Fibroblast of lung (primary cell): ENCODE data around the gene ZNF664. TPM values are rescaled to one million over a fixed set of nuclear protein-coding genes. Genes with fewer than 3 reads are reported as not detected.
A peak's percentile ranks its signal among the peaks of the same experiment; 100 is the strongest.

Source experiments
- DNase-seq, 2 donors: peaks; one replicate each; pipeline versions ENCODE4 v3.0.0 to v3.0.0-alpha.2; 2010; ENCODE audit warnings: low read depth in 2 of 2
- H2AFZ ChIP-seq: 2 replicates; pipeline ENCODE4 v1.5.1; 2012; ENCODE audit warnings: low read length, control low read depth, inconsistent platforms
- H3K27ac ChIP-seq: 2 replicates; pipeline ENCODE4 v1.5.1; 2011; ENCODE audit warnings: low read length, control low read depth; ENCODE audit not compliant: insufficient read depth
- H3K27me3 ChIP-seq: 2 replicates; pipeline ENCODE4 v1.5.1; 2011; ENCODE audit warnings: mild to moderate bottlenecking, low read length; ENCODE audit not compliant: control insufficient read depth, insufficient read depth
- H3K36me3 ChIP-seq: 2 replicates; pipeline ENCODE4 v1.5.1; 2011; ENCODE audit warnings: low read length; ENCODE audit not compliant: control insufficient read depth, insufficient read depth
- H3K4me1 ChIP-seq: 2 replicates; pipeline ENCODE4 v1.5.1; 2011; ENCODE audit warnings: low read length; ENCODE audit not compliant: control insufficient read depth, insufficient read depth; ENCODE audit errors: extremely low read depth
- H3K4me2 ChIP-seq: 2 replicates; pipeline ENCODE4 v1.5.1; 2011; ENCODE audit warnings: low read length, control low read depth; ENCODE audit not compliant: insufficient read depth; ENCODE audit errors: extremely low read depth
- H3K4me3 ChIP-seq, 4 experiments: fragments of 200-600 bp in 1 of 4; sonication (generic) in 1 of 4; replicated peaks in 1 of 4; 2 replicates each; pipeline ENCODE4 v1.5.1; 2011 to 2016; ENCODE audit warnings: low read length in 4 of 4, low read depth in 3 of 4, mild to moderate bottlenecking in 3 of 4, control low read depth in 2 of 4, inconsistent platforms in 1 of 4, mixed read lengths in 1 of 4; ENCODE audit not compliant: insufficient read depth in 1 of 4; ENCODE audit errors: control extremely low read depth in 1 of 4
- H3K79me2 ChIP-seq: 2 replicates; pipeline ENCODE4 v1.5.1; 2012; ENCODE audit warnings: mild to moderate bottlenecking, low read length, inconsistent platforms; ENCODE audit not compliant: control insufficient read depth, insufficient read depth
- H3K9ac ChIP-seq: 2 replicates; pipeline ENCODE4 v1.5.1; 2011; ENCODE audit warnings: mild to moderate bottlenecking, low read length, control low read depth; ENCODE audit not compliant: insufficient read depth
- H3K9me3 ChIP-seq: 2 replicates; pipeline ENCODE4 v1.5.1; 2012; ENCODE audit warnings: low read depth, low read length; ENCODE audit not compliant: control insufficient read depth, insufficient read depth
- H4K20me1 ChIP-seq: 2 replicates; pipeline ENCODE4 v1.5.1; 2011; ENCODE audit warnings: low read length; ENCODE audit not compliant: control insufficient read depth, insufficient read depth; ENCODE audit errors: extremely low read depth
- EZH2 ChIP-seq: IDR thresholded peaks from 2 replicates; pipeline ENCODE4 v1.5.1; 2012; ENCODE audit warnings: low read length, control low read depth, mild to moderate bottlenecking; ENCODE audit errors: missing control alignments
- polyA plus RNA-seq, 2 donors: library from polyadenylated mRNA; depleted of rRNA in 1 of 2; stranded (reverse) in 1 of 2; unstranded in 1 of 2; fragments of >200 nt; gene quantifications; 2 replicates each; pipeline ENCODE4 v1.2.1, GENCODE V29; 2011 to 2012; ENCODE audit warnings: missing spikeins in 1 of 2
- total RNA-seq: library from RNA; depleted of rRNA; stranded (reverse); fragments of >200 nt; gene quantifications from 2 replicates; pipeline ENCODE4 v1.2.1, GENCODE V29; 2014
- TF ChIP-seq, protein P1 (sequence below), 2 donors: IDR thresholded peaks in 1 of 2; conservative IDR thresholded peaks in 1 of 2; 1 replicate in 1 of 2; 2 replicates in 1 of 2; pipeline ENCODE4 v1.5.1; 2011 to 2012; ENCODE audit warnings: low read length in 2 of 2, control low read depth in 1 of 2, inconsistent platforms in 1 of 2, low read depth in 1 of 2, mild to moderate bottlenecking in 1 of 2

The ZNF664 gene
- total and polyA plus RNA-seq, 2 donors (not counting 1 experiment from before 2014, with no cell fraction given) = 43.9 to 55.1 TPM

DNA sequence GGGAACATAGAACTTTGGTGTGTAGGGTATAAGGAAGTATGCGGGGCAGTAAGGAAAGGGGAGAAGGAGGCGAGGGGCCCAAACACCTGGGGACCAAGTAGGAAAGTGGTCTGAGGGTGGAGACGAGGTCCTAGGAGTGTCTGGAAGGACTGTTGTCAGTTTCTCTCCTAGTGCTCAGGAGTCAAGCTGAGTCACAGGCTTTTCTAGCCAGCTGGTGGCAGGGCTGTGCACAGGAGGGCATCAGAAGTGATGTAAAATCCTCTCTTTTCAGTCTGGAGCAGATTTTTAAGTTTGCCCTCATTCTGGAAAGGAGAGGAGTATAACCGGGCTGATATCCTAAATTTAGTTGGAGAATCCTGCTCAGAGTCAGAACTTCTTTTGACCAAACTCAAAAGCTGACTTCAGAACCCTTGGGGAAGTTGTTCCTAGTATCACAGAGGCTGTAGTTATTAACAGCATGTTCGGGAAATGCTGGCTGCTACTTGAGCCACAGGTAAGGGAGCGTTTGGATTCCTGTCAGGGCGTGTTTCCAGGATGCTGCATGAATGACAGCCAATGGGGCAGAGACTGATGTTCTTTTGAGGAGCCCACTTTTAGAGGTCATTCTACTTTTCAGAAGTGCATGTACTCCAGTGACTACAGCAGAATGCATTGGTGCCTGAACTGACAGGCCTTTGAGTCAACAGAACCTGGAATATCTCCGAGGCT, 19.3 kb downstream of the ZNF664 start:
- Histone ChIP-seq H2AFZ (no peak overlapping the region), H3K27me3 (no peaks in the 10 kb centered on the region), H4K20me1 (no peaks in the 10 kb centered on the region), H3K4me1 (peaks cover 7% of the 10 kb centered on the region), H3K9ac (no peak overlapping the region), H3K79me2 (no peaks in the 10 kb centered on the region), H3K4me3 (no peak overlapping the region), H3K36me3 (peaks cover 7% of the 10 kb centered on the region), H3K27ac (no peak overlapping the region), H3K9me3 (no peaks in the 10 kb centered on the region), H3K4me2 (no peak overlapping the region)
- no peak for DNase-seq
- TF ChIP-seq, protein P1, sequence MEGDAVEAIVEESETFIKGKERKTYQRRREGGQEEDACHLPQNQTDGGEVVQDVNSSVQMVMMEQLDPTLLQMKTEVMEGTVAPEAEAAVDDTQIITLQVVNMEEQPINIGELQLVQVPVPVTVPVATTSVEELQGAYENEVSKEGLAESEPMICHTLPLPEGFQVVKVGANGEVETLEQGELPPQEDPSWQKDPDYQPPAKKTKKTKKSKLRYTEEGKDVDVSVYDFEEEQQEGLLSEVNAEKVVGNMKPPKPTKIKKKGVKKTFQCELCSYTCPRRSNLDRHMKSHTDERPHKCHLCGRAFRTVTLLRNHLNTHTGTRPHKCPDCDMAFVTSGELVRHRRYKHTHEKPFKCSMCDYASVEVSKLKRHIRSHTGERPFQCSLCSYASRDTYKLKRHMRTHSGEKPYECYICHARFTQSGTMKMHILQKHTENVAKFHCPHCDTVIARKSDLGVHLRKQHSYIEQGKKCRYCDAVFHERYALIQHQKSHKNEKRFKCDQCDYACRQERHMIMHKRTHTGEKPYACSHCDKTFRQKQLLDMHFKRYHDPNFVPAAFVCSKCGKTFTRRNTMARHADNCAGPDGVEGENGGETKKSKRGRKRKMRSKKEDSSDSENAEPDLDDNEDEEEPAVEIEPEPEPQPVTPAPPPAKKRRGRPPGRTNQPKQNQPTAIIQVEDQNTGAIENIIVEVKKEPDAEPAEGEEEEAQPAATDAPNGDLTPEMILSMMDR (conservative IDR thresholded peaks at IDR 0.05 in 1 of 2, IDR thresholded peaks at IDR 0.05 in 1 of 2; ENCODE audit: low read depth in 1 of 2, low read length in 2 of 2) = no peak
- no peak for TF ChIP-seq EZH2

DNA sequence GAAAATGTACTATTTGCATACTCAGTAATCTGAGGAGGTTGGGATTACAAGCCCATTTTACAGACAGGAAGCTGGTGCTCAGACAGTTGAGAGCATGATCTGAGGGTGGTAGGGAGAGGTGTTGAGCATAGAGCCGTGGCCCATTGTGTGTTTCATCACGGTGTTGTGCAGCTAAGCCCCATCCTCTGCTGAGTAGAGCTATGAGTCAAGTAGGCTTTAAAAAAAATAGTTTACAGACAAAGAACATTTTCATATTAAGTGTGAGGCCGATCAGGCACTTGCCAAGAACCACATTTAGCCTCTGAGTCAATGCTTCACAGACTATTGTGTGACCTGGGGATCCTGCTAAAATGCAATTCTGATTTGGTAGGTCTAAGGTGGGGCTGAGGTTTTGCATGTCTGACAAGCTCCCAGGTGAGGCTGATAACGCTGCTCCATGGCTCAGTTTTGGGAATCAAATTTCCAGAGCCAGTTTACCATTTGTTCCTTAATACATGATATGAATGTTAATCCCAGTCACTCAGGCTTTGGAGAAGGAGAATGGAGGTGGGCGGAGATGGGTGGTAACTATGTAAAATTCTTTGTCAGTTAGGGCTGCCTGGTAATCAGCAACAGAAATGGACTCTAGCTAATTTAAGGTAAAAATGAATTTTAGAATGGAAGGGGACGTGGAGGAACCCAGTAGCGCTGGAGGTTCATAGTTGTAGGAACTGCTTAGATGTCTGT, 22.2 kb downstream of the ZNF664 start:
- Histone ChIP-seq H3K4me1 (peaks cover 15% of the 10 kb centered on the region), H3K36me3 (peaks cover 3% of the 10 kb centered on the region), H3K79me2 (no peaks in the 10 kb centered on the region), H3K9me3 (no peaks in the 10 kb centered on the region), H3K4me2 (no peak overlapping the region), H3K4me3 (no peak overlapping the region), H3K27me3 (no peaks in the 10 kb centered on the region), H4K20me1 (no peaks in the 10 kb centered on the region), H3K9ac (no peak overlapping the region), H3K27ac (no peak overlapping the region), H2AFZ (no peak overlapping the region)
- DNase-seq = peak; percentile 68 to 91
- TF ChIP-seq EZH2 = no peak
- TF ChIP-seq, protein P1 (conservative IDR thresholded peaks at IDR 0.05 in 1 of 2, IDR thresholded peaks at IDR 0.05 in 1 of 2; ENCODE audit: low read depth in 1 of 2, low read length in 2 of 2) = no peak

GRCh38 chr12:123996581-123996980, 23.6 kb downstream of the ZNF664 start:
- peaks cover 12% of the 10 kb centered on the region for H3K4me1 ChIP-seq
- H3K27ac ChIP-seq = no peak overlapping the region
- DNase-seq = no peak
- no peaks in the 10 kb centered on the region for H3K79me2 ChIP-seq
- no peak overlapping the region for H3K9ac ChIP-seq
- H3K4me2 ChIP-seq = no peak overlapping the region
- H4K20me1 ChIP-seq = no peaks in the 10 kb centered on the region
- no peak overlapping the region for H2AFZ ChIP-seq
- H3K9me3 ChIP-seq = no peaks in the 10 kb centered on the region
- TF ChIP-seq, protein P1 (conservative IDR thresholded peaks at IDR 0.05 in 1 of 2, IDR thresholded peaks at IDR 0.05 in 1 of 2; ENCODE audit: low read depth in 1 of 2, low read length in 2 of 2) = no peak
- no peak for TF ChIP-seq EZH2
- H3K4me3 ChIP-seq = no peak overlapping the region
- H3K36me3 ChIP-seq = peaks cover 3% of the 10 kb centered on the region
- H3K27me3 ChIP-seq = no peaks in the 10 kb centered on the region
